Esophagus muscularis mucosa (tissue), 3 donors: ENCODE data around the gene SLCO4A1.

Experiments
- POLR2A ChIP-seq: fragments of 450-650 bp; IDR thresholded peaks from one replicate; pipeline ENCODE4 v1.6.1; 2017; ENCODE audit warnings: antibody characterized with exemption, moderate library complexity, mild to moderate bottlenecking, low read depth
- POLR2AphosphoS5 ChIP-seq, 2 donors: sonication (generic); formaldehyde crosslinking; IDR thresholded peaks; one replicate each; pipeline ENCODE4 v1.6.1; 2017; ENCODE audit warnings: antibody characterized with exemption in 2 of 2
- TF ChIP-seq, protein P1 (sequence below), 3 experiments: fragments of 200-600 bp in 2 of 3; fragments of 450-650 bp in 1 of 3; sonication (generic) in 2 of 3; IDR thresholded peaks; one replicate each; pipeline ENCODE4 v1.5.1; 2017 to 2019; ENCODE audit warnings: antibody characterized with exemption in 3 of 3, mild to moderate bottlenecking in 2 of 3, moderate library complexity in 1 of 3

GRCh38 chr20:62603021-62603906, 39.0 kb upstream of the SLCO4A1 start:
- TF ChIP-seq, protein P1, sequence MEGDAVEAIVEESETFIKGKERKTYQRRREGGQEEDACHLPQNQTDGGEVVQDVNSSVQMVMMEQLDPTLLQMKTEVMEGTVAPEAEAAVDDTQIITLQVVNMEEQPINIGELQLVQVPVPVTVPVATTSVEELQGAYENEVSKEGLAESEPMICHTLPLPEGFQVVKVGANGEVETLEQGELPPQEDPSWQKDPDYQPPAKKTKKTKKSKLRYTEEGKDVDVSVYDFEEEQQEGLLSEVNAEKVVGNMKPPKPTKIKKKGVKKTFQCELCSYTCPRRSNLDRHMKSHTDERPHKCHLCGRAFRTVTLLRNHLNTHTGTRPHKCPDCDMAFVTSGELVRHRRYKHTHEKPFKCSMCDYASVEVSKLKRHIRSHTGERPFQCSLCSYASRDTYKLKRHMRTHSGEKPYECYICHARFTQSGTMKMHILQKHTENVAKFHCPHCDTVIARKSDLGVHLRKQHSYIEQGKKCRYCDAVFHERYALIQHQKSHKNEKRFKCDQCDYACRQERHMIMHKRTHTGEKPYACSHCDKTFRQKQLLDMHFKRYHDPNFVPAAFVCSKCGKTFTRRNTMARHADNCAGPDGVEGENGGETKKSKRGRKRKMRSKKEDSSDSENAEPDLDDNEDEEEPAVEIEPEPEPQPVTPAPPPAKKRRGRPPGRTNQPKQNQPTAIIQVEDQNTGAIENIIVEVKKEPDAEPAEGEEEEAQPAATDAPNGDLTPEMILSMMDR (IDR thresholded peaks at IDR 0.05), result no peak
- TF ChIP-seq POLR2A (no peak), POLR2AphosphoS5 (IDR thresholded peaks at IDR 0.05) (no peak)
